HepG2 (cell line): ENCODE data around the gene ELOVL2. TPM values are rescaled to one million over a fixed set of nuclear protein-coding genes. Genes with fewer than 3 reads are reported as not detected.

Experiments
- ARID2 ChIP-seq: sonication (generic); formaldehyde crosslinking; IDR thresholded peaks from 2 replicates; pipeline ENCODE4 v1.8.1; 2022; ENCODE audit warnings: mild to moderate bottlenecking, missing genetic modification reagents, borderline replicate concordance
- ARNT ChIP-seq: fragments of 450-650 bp; IDR thresholded peaks from 2 replicates; pipeline ENCODE4 v1.6.1; 2017
- CAMTA2 ChIP-seq: sonication (generic); formaldehyde crosslinking; IDR thresholded peaks from 2 replicates; pipeline ENCODE4 v1.4.0; 2020; ENCODE audit warnings: mild to moderate bottlenecking, missing genetic modification reagents, borderline replicate concordance
- E2F1 ChIP-seq: sonication (generic); formaldehyde crosslinking; IDR thresholded peaks from 2 replicates; pipeline ENCODE4 v1.5.0; 2020; ENCODE audit warnings: missing genetic modification reagents
- EED ChIP-seq: sonication (generic); formaldehyde crosslinking; IDR thresholded peaks from 2 replicates; pipeline ENCODE4 v1.5.0; 2020; ENCODE audit warnings: mild to moderate bottlenecking, missing genetic modification reagents
- HDAC2 ChIP-seq: sonication (generic); formaldehyde crosslinking; IDR thresholded peaks from 2 replicates; pipeline ENCODE4 v1.4.0; 2020; ENCODE audit warnings: missing genetic modification reagents
- HNF1A ChIP-seq, 2 experiments: sonication (generic) in 1 of 2; formaldehyde crosslinking in 1 of 2; IDR thresholded peaks; 2 replicates each; pipeline versions ENCODE4 v1.4.0 to v1.6.1; 2016 to 2020; ENCODE audit warnings: borderline replicate concordance in 1 of 2, low read depth in 1 of 2, mild to moderate bottlenecking in 1 of 2, missing genetic modification reagents in 1 of 2
- IKZF1 ChIP-seq: fragments of 450-650 bp; IDR thresholded peaks from 2 replicates; pipeline ENCODE4 v1.7.1; 2016
- IRX3 ChIP-seq: sonication (generic); formaldehyde crosslinking; IDR thresholded peaks from 2 replicates; pipeline ENCODE4 v1.8.1; 2023; ENCODE audit warnings: mild to moderate bottlenecking, low read depth, missing genetic modification reagents, borderline replicate concordance
- NCOA1 ChIP-seq: sonication (generic); formaldehyde crosslinking; IDR thresholded peaks from 2 replicates; pipeline ENCODE4 v1.9.0; 2021; ENCODE audit warnings: missing genetic modification reagents
- SCMH1 ChIP-seq: sonication (generic); formaldehyde crosslinking; IDR thresholded peaks from 2 replicates; pipeline ENCODE4 v1.9.0; 2021; ENCODE audit warnings: missing genetic modification reagents, mild to moderate bottlenecking, borderline replicate concordance
- SP140L ChIP-seq: sonication (generic); formaldehyde crosslinking; IDR thresholded peaks from 2 replicates; pipeline ENCODE4 v1.4.0; 2020; ENCODE audit warnings: missing genetic modification reagents, borderline replicate concordance
- SRF ChIP-seq: IDR thresholded peaks from 2 replicates; pipeline ENCODE4 v1.6.1; 2011; ENCODE audit warnings: mild to moderate bottlenecking, low read depth, low read length, moderate library complexity
- ZBED4 ChIP-seq: sonication (generic); formaldehyde crosslinking; IDR thresholded peaks from 2 replicates; pipeline ENCODE4 v1.4.0; 2020; ENCODE audit warnings: missing genetic modification reagents, borderline replicate concordance
- ZMAT3 ChIP-seq: sonication (generic); formaldehyde crosslinking; conservative IDR thresholded peaks from 2 replicates; pipeline ENCODE4 v1.7.0; 2021; ENCODE audit warnings: missing genetic modification reagents
- ZNF616 ChIP-seq: sonication (generic); formaldehyde crosslinking; IDR thresholded peaks from 2 replicates; pipeline ENCODE4 v1.5.0; 2020; ENCODE audit warnings: low read depth, mild to moderate bottlenecking, missing genetic modification reagents
- ZNF703 ChIP-seq: sonication (generic); formaldehyde crosslinking; IDR thresholded peaks from 2 replicates; pipeline ENCODE4 v1.5.1; 2020; ENCODE audit warnings: missing genetic modification reagents, mild to moderate bottlenecking, moderate library complexity, borderline replicate concordance
- ZNF841 ChIP-seq: sonication (generic); formaldehyde crosslinking; IDR thresholded peaks from 2 replicates; pipeline ENCODE4 v1.8.1; 2023; ENCODE audit warnings: missing genetic modification reagents, borderline replicate concordance
- ZUFSP ChIP-seq: sonication (generic); formaldehyde crosslinking; IDR thresholded peaks from 2 replicates; pipeline ENCODE4 v1.9.0; 2021; ENCODE audit warnings: missing genetic modification reagents, mild to moderate bottlenecking, borderline replicate concordance
- polyA plus RNA-seq, 8 experiments: library from polyadenylated mRNA; depleted of rRNA in 3 of 8; stranded (reverse) in 7 of 8; unstranded in 1 of 8; fragments of >200 nt; fragmentation: Illumina TruSeq in 4 of 8; extraction: Trizol in 4 of 8; gene quantifications; 2 replicates each; pipeline versions ENCODE4 v1.2.1 to v1.2.3, GENCODE V29; 2011 to 2016; ENCODE audit warnings: low read depth in 4 of 8, missing spikeins in 1 of 8, mixed read lengths in 1 of 8; ENCODE audit not compliant: insufficient read depth in 1 of 8
- total RNA-seq, 5 experiments: library from RNA; depleted of rRNA; stranded (reverse); fragments of >200 nt; fragmentation: Illumina TruSeq; extraction: Trizol; gene quantifications; 2 replicates each; pipeline ENCODE4 v1.2.3, GENCODE V29; 2016; ENCODE audit warnings: low read depth in 1 of 5

ELOVL2 gene
- total and polyA plus RNA-seq, 2 of the 13 experiments (the other 11 are each of a cell fraction or from before 2014, with no cell fraction given) = 43.6 to 65.4 TPM

- no peak for TF ChIP-seq ZNF703
- TF ChIP-seq ZUFSP (CRISPR knock-in tag) = no peak
- TF ChIP-seq ARNT = no peak
- TF ChIP-seq HDAC2 (CRISPR knock-in tag) = peak; percentile 85
- no peak for TF ChIP-seq SCMH1 (CRISPR knock-in tag)
- TF ChIP-seq CAMTA2 = no peak
- TF ChIP-seq SRF = no peak
- TF ChIP-seq ZMAT3 (CRISPR knock-in tag) = no peak
- TF ChIP-seq ARID2 = no peak
- TF ChIP-seq IKZF1 = no peak
- TF ChIP-seq E2F1 (CRISPR knock-in tag) = peak; percentile 25; the same call in 1 of the 2 replicates
- no peak for TF ChIP-seq IRX3 (CRISPR knock-in tag)
- TF ChIP-seq ZBED4 (CRISPR knock-in tag) = no peak
- 0 out of 2 replicates have a peak, but pooled peaks have one; percentile 31 for TF ChIP-seq ZNF616 (CRISPR knock-in tag)
- TF ChIP-seq EED (CRISPR knock-in tag) = no peak
- no peak for TF ChIP-seq SP140L (CRISPR knock-in tag)
- no peak for TF ChIP-seq NCOA1 (CRISPR knock-in tag)
- no peak for TF ChIP-seq ZNF841 (CRISPR knock-in tag)
- TF ChIP-seq HNF1A (IDR thresholded peaks at IDR 0.05; ENCODE audit: low read depth) = peak; percentile 79
- TF ChIP-seq HNF1A (CRISPR knock-in tag; IDR thresholded peaks at IDR 0.05; ENCODE audit: borderline replicate concordance) = peak; percentile 90
Observed at GRCh38 chr6:10957414-10957886, 86.7 kb downstream of the ELOVL2 start (continued).
